Endothelial cell of umbilical vein (primary cell): ENCODE data around the gene CNNM2.

Source experiments
- EZH2 ChIP-seq: IDR thresholded peaks from 2 replicates; pipeline ENCODE4 v1.6.1; 2012; ENCODE audit warnings: borderline replicate concordance, low read depth, mild to moderate bottlenecking, moderate library complexity, low read length, inconsistent platforms; ENCODE audit not compliant: severe bottlenecking
- FOS ChIP-seq: IDR thresholded peaks from 2 replicates; pipeline ENCODE4 v1.6.1; 2011; ENCODE audit warnings: mild to moderate bottlenecking, low read length, moderate library complexity, borderline replicate concordance; ENCODE audit not compliant: insufficient read depth
- GATA2 ChIP-seq: IDR thresholded peaks from 2 replicates; pipeline ENCODE4 v1.7.0; 2011; ENCODE audit warnings: low read depth, mild to moderate bottlenecking, moderate library complexity, mixed read lengths, low read length; ENCODE audit not compliant: insufficient read length, insufficient read depth
- JUN ChIP-seq: IDR thresholded peaks from 2 replicates; pipeline ENCODE4 v1.6.1; 2011; ENCODE audit warnings: borderline replicate concordance, low read depth; ENCODE audit not compliant: insufficient read length, insufficient read depth
- MAX ChIP-seq: IDR thresholded peaks from 2 replicates; pipeline ENCODE4 v1.6.1; 2011; ENCODE audit not compliant: insufficient read depth, insufficient read length
- MYC ChIP-seq: IDR thresholded peaks from one replicate; pipeline ENCODE4 v1.6.1; 2011; ENCODE audit warnings: mild to moderate bottlenecking, low read depth, low read length
- POLR2A ChIP-seq: IDR thresholded peaks from 2 replicates; pipeline ENCODE4 v1.6.1; 2012; ENCODE audit warnings: low read depth, mild to moderate bottlenecking, control low read depth, low read length
- POLR2AphosphoS5 ChIP-seq: IDR thresholded peaks from 2 replicates; pipeline ENCODE4 v1.6.1; 2012; ENCODE audit warnings: low read depth, mild to moderate bottlenecking, control low read depth, low read length, moderate library complexity; ENCODE audit not compliant: insufficient read depth
- TF ChIP-seq, protein P1 (sequence below), 2 donors: IDR thresholded peaks; 1 replicate in 1 of 2; 2 replicates in 1 of 2; pipeline ENCODE4 v1.5.1; 2011; ENCODE audit warnings: low read length in 2 of 2, mild to moderate bottlenecking in 2 of 2, moderate library complexity in 2 of 2, control low read depth in 1 of 2, inconsistent platforms in 1 of 2, low read depth in 1 of 2; ENCODE audit not compliant: insufficient read depth in 1 of 2; ENCODE audit errors: extremely low read depth in 1 of 2

DNA sequence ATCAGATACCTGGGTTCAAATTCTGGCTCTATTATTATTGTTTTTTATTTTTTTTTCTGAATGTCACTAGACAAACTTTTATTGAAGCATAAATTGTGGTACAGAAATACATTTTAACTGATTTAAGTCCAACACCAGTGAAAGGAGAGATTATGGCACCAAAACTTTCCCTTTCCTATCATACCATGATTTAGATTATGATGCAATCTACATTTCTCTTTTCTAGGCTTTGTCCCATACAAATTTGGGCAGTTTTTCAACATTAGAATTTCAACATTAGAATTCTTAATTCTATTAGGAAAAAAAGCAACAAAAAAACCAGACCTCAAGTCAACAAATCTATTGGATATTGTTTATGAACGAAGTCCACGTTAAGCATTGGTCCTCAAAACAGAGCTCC, 37.8 kb upstream of the CNNM2 start:
- no peak for TF ChIP-seq MAX
- TF ChIP-seq, protein P1, sequence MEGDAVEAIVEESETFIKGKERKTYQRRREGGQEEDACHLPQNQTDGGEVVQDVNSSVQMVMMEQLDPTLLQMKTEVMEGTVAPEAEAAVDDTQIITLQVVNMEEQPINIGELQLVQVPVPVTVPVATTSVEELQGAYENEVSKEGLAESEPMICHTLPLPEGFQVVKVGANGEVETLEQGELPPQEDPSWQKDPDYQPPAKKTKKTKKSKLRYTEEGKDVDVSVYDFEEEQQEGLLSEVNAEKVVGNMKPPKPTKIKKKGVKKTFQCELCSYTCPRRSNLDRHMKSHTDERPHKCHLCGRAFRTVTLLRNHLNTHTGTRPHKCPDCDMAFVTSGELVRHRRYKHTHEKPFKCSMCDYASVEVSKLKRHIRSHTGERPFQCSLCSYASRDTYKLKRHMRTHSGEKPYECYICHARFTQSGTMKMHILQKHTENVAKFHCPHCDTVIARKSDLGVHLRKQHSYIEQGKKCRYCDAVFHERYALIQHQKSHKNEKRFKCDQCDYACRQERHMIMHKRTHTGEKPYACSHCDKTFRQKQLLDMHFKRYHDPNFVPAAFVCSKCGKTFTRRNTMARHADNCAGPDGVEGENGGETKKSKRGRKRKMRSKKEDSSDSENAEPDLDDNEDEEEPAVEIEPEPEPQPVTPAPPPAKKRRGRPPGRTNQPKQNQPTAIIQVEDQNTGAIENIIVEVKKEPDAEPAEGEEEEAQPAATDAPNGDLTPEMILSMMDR (IDR thresholded peaks at IDR 0.05; ENCODE audit: extremely low read depth in 1 of 2, insufficient read depth in 1 of 2, low read depth in 1 of 2, low read length in 2 of 2), result no peak
- no peak for TF ChIP-seq MYC
- no peak for TF ChIP-seq POLR2A
- no peak for TF ChIP-seq POLR2AphosphoS5
- no peak for TF ChIP-seq GATA2
- TF ChIP-seq JUN, result no peak
- TF ChIP-seq EZH2, result no peak
- TF ChIP-seq FOS, result no peak
